ENCODE data around the gene SNX10.

SNX10 gene

GRCh38 chr7:26379711-26380110 is 88.0 kb downstream of the SNX10 start:
- Histone ChIP-seq H3K27ac (ENCODE audit: low read length) (no peak overlapping the region), H3K4me3 (ENCODE audit: low read length) (no peak overlapping the region), H3K4me1 (ENCODE audit: control insufficient read depth, insufficient read depth, low read length) (no peaks in the 10 kb centered on the region), H3K36me3 (ENCODE audit: control insufficient read depth, insufficient read depth, low read length) (no peaks in the 10 kb centered on the region), H3K9me3 (ENCODE audit: control insufficient read depth, insufficient read depth, low read length) (no peaks in the 10 kb centered on the region), H3K27me3 (ENCODE audit: control insufficient read depth, insufficient read depth, low read length) (no peaks in the 10 kb centered on the region)
- no CpG with 5 or more reads among the region's 3 CpGs for WGBS (ENCODE audit: insufficient coverage, insufficient read length)
- no peak for DNase-seq (ENCODE audit: low read depth, low spot score)

GRCh38 chr7:26381476-26382353 is 90.1 kb downstream of the SNX10 start:
- Histone ChIP-seq H3K4me3 (ENCODE audit: low read length) (no peak overlapping the region), H3K9me3 (ENCODE audit: control insufficient read depth, insufficient read depth, low read length) (no peaks in the 10 kb centered on the region), H3K27me3 (ENCODE audit: control insufficient read depth, insufficient read depth, low read length) (no peaks in the 10 kb centered on the region), H3K36me3 (ENCODE audit: control insufficient read depth, insufficient read depth, low read length) (no peaks in the 10 kb centered on the region), H3K27ac (ENCODE audit: low read length) (no peak overlapping the region), H3K4me1 (ENCODE audit: control insufficient read depth, insufficient read depth, low read length) (no peaks in the 10 kb centered on the region)
- no peak for DNase-seq (ENCODE audit: low read depth, low spot score)
- WGBS (ENCODE audit: insufficient coverage, insufficient read length) = no CpG with 5 or more reads among the region's 10 CpGs

GRCh38 chr7:26385240-26385639 is 93.6 kb downstream of the SNX10 start:
- Histone ChIP-seq H3K9me3 (ENCODE audit: control insufficient read depth, insufficient read depth, low read length) (no peaks in the 10 kb centered on the region), H3K4me3 (ENCODE audit: low read length) (no peak overlapping the region), H3K27me3 (ENCODE audit: control insufficient read depth, insufficient read depth, low read length) (no peaks in the 10 kb centered on the region), H3K4me1 (ENCODE audit: control insufficient read depth, insufficient read depth, low read length) (peaks cover 2% of the 10 kb centered on the region; the same call in 1 of the 2 replicates), H3K27ac (ENCODE audit: low read length) (no peak overlapping the region), H3K36me3 (ENCODE audit: control insufficient read depth, insufficient read depth, low read length) (no peaks in the 10 kb centered on the region)
- no peak for DNase-seq (ENCODE audit: low read depth, low spot score)

- Histone ChIP-seq H3K4me3 (ENCODE audit: low read length) (no peak overlapping the region), H3K27ac (ENCODE audit: low read length) (no peak overlapping the region), H3K36me3 (ENCODE audit: control insufficient read depth, insufficient read depth, low read length) (no peaks in the 10 kb centered on the region), H3K27me3 (ENCODE audit: control insufficient read depth, insufficient read depth, low read length) (no peaks in the 10 kb centered on the region), H3K4me1 (ENCODE audit: control insufficient read depth, insufficient read depth, low read length) (peaks cover 2% of the 10 kb centered on the region; the same call in 1 of the 2 replicates), H3K9me3 (ENCODE audit: control insufficient read depth, insufficient read depth, low read length) (no peaks in the 10 kb centered on the region)
- no CpG with 5 or more reads among the region's 2 CpGs for WGBS (ENCODE audit: insufficient coverage, insufficient read length)
- DNase-seq (ENCODE audit: low read depth, low spot score) = no peak
These were observed 96.1 kb downstream of the SNX10 start for GRCh38 chr7:26387731-26388130.

- WGBS (ENCODE audit: insufficient coverage, insufficient read length) = no CpG with 5 or more reads among the region's 4 CpGs
- no peaks in the 10 kb centered on the region for H3K9me3 ChIP-seq (ENCODE audit: control insufficient read depth, insufficient read depth, low read length)
These were observed 96.6 kb downstream of the SNX10 start for GRCh38 chr7:26388256-26388655.

GRCh38 chr7:26390016-26390415 is 98.4 kb downstream of the SNX10 start:
- WGBS (ENCODE audit: insufficient coverage, insufficient read length) = no CpG with 5 or more reads among the region's 2 CpGs
- no peak for DNase-seq (ENCODE audit: low read depth, low spot score)
- Histone ChIP-seq H3K36me3 (ENCODE audit: control insufficient read depth, insufficient read depth, low read length) (no peaks in the 10 kb centered on the region), H3K27me3 (ENCODE audit: control insufficient read depth, insufficient read depth, low read length) (no peaks in the 10 kb centered on the region), H3K4me3 (ENCODE audit: low read length) (no peak overlapping the region), H3K4me1 (ENCODE audit: control insufficient read depth, insufficient read depth, low read length) (peaks cover 2% of the 10 kb centered on the region; the same call in 1 of the 2 replicates), H3K27ac (ENCODE audit: low read length) (no peak overlapping the region), H3K9me3 (ENCODE audit: control insufficient read depth, insufficient read depth, low read length) (no peaks in the 10 kb centered on the region)

More at GRCh38 chr7:26388256-26388655, 96.6 kb downstream of the SNX10 start:
- H3K4me1 ChIP-seq (ENCODE audit: control insufficient read depth, insufficient read depth, low read length) = peaks cover 2% of the 10 kb centered on the region; the same call in 1 of the 2 replicates
- H3K36me3 ChIP-seq (ENCODE audit: control insufficient read depth, insufficient read depth, low read length) = no peaks in the 10 kb centered on the region
- no peak overlapping the region for H3K27ac ChIP-seq (ENCODE audit: low read length)
- H3K27me3 ChIP-seq (ENCODE audit: control insufficient read depth, insufficient read depth, low read length) = no peaks in the 10 kb centered on the region
- H3K4me3 ChIP-seq (ENCODE audit: low read length) = no peak overlapping the region
- no peak for DNase-seq (ENCODE audit: low read depth, low spot score)

GRCh38 chr7:26393818-26394217 is 102.2 kb downstream of the SNX10 start:
- Histone ChIP-seq H3K27ac (ENCODE audit: low read length) (no peak overlapping the region), H3K27me3 (ENCODE audit: control insufficient read depth, insufficient read depth, low read length) (no peaks in the 10 kb centered on the region), H3K36me3 (ENCODE audit: control insufficient read depth, insufficient read depth, low read length) (no peaks in the 10 kb centered on the region), H3K4me3 (ENCODE audit: low read length) (no peak overlapping the region), H3K9me3 (ENCODE audit: control insufficient read depth, insufficient read depth, low read length) (no peaks in the 10 kb centered on the region), H3K4me1 (ENCODE audit: control insufficient read depth, insufficient read depth, low read length) (0 out of 2 replicates have a peak, but pooled peaks cover under 1% of the 10 kb centered on the region)
- no CpG with 5 or more reads among the region's 3 CpGs for WGBS (ENCODE audit: insufficient coverage, insufficient read length)
- DNase-seq (ENCODE audit: low read depth, low spot score) = no peak

- H3K27me3 ChIP-seq (ENCODE audit: control insufficient read depth, insufficient read depth, low read length) = no peaks in the 10 kb centered on the region
- H3K4me3 ChIP-seq (ENCODE audit: low read length) = no peak overlapping the region
- 0 out of 2 replicates have a peak, but pooled peaks cover 2% of the 10 kb centered on the region for H3K4me1 ChIP-seq (ENCODE audit: control insufficient read depth, insufficient read depth, low read length)
- H3K27ac ChIP-seq (ENCODE audit: low read length) = no peak overlapping the region
- no peaks in the 10 kb centered on the region for H3K9me3 ChIP-seq (ENCODE audit: control insufficient read depth, insufficient read depth, low read length)
- whole genome bisulfite sequencing (ENCODE audit: insufficient coverage, insufficient read length) = no CpG with 5 or more reads among the region's 7 CpGs
- DNase-seq (ENCODE audit: low read depth, low spot score) = no peak
- no peaks in the 10 kb centered on the region for H3K36me3 ChIP-seq (ENCODE audit: control insufficient read depth, insufficient read depth, low read length)
These were observed 105.7 kb downstream of the SNX10 start for GRCh38 chr7:26397332-26397731.

GRCh38 chr7:26397796-26398426 is 106.2 kb downstream of the SNX10 start:
- H3K4me3 ChIP-seq (ENCODE audit: low read length) = peak overlapping the region; percentile 91; the same call in 1 of the 2 replicates
- H3K9me3 ChIP-seq (ENCODE audit: control insufficient read depth, insufficient read depth, low read length) = no peaks in the 10 kb centered on the region
- H3K36me3 ChIP-seq (ENCODE audit: control insufficient read depth, insufficient read depth, low read length) = no peaks in the 10 kb centered on the region
- no peak overlapping the region for H3K27ac ChIP-seq (ENCODE audit: low read length)
- DNase-seq (ENCODE audit: low read depth, low spot score) = no peak
- 0 out of 2 replicates have a peak, but pooled peaks cover 2% of the 10 kb centered on the region for H3K4me1 ChIP-seq (ENCODE audit: control insufficient read depth, insufficient read depth, low read length)
- WGBS (ENCODE audit: insufficient coverage, insufficient read length) = no CpG with 5 or more reads among the region's 38 CpGs
- no peaks in the 10 kb centered on the region for H3K27me3 ChIP-seq (ENCODE audit: control insufficient read depth, insufficient read depth, low read length)

- H3K27me3 ChIP-seq (ENCODE audit: control insufficient read depth, insufficient read depth, low read length) = no peaks in the 10 kb centered on the region
- no peak for DNase-seq (ENCODE audit: low read depth, low spot score)
- H3K4me3 ChIP-seq (ENCODE audit: low read length) = peak overlapping the region; percentile 91; the same call in 1 of the 2 replicates
- no peaks in the 10 kb centered on the region for H3K9me3 ChIP-seq (ENCODE audit: control insufficient read depth, insufficient read depth, low read length)
- H3K27ac ChIP-seq (ENCODE audit: low read length) = no peak overlapping the region
- no CpG with 5 or more reads among the region's 36 CpGs for WGBS (ENCODE audit: insufficient coverage, insufficient read length)
- H3K36me3 ChIP-seq (ENCODE audit: control insufficient read depth, insufficient read depth, low read length) = no peaks in the 10 kb centered on the region
- 0 out of 2 replicates have a peak, but pooled peaks cover 2% of the 10 kb centered on the region for H3K4me1 ChIP-seq (ENCODE audit: control insufficient read depth, insufficient read depth, low read length)
These were observed 106.7 kb downstream of the SNX10 start for GRCh38 chr7:26398427-26398755.

Data from iPS DF 6.9 (cell line).